NOMO-1 (cell line): ENCODE measurements around the gene IRF1.

Experiments
- DNase-seq, 2 experiments: peaks; one replicate each; lab custom pipeline; 2025; ENCODE audit not compliant: unreplicated experiment in 2 of 2; lab: John Stamatoyannopoulos, UW

Gene IRF1

DNA sequence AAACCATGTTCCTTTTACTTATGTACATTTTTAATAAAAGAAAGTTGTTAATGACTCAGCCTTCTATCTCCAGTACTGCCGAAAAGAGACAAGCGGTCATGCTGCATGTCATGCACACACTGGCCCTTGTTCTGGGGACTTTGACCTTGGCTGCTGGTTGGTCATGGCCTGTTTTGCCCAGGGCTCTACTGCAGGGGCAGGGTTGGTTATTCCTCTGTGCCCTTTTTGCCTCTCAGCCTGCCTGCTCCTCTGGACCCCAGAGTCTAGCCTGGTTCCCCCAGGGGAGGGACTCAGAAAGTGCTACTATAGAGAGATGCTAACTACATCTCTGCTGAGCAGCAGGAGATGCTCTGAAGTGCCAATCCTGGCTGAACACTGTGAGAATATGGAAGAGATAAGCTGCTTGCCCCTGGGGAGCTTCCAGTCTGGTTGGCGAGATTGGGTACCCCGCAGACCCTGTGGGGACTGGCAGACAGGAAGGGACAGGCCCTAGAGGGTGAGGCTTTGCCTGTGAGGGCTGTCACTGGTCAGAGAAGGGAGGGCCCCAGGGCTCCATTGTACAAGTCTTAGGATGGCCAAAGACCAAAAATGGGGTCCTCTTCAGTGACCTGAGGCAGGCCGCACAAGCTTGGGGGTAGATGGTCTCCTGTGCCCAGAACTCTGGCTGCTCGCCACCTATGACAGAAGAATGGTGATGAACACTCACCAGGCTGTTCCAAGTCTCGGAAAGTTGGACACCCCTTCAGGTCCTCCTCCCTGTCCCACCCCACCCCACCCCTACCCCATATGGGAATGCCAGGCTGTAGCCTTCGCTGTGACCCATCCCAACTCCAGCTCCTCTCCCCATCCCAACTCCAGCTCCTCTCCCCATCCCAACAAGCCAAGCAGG lies 14.3 kb downstream of the IRF1 start:
- DNase-seq: no peak

DNA sequence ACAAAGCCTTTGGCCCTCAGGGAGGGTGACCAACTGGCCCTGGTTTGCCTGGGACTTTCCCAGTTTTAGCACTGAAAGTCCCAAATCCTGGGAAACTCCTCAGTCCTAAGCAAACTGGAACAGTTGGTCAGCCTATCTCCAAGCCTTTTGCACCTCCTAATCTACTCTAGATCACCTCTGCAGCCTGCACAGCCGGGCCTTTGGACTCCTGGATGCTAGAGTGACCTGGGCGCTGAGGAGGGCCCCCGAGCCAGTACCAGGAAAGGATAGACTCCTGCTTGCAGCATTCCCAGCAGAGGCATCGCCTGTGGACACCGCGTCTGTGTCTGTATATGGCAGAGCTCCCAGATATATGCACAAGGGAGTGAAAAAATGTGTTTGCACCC lies 15.1 kb downstream of the IRF1 start:
- no peak for DNase-seq

DNA sequence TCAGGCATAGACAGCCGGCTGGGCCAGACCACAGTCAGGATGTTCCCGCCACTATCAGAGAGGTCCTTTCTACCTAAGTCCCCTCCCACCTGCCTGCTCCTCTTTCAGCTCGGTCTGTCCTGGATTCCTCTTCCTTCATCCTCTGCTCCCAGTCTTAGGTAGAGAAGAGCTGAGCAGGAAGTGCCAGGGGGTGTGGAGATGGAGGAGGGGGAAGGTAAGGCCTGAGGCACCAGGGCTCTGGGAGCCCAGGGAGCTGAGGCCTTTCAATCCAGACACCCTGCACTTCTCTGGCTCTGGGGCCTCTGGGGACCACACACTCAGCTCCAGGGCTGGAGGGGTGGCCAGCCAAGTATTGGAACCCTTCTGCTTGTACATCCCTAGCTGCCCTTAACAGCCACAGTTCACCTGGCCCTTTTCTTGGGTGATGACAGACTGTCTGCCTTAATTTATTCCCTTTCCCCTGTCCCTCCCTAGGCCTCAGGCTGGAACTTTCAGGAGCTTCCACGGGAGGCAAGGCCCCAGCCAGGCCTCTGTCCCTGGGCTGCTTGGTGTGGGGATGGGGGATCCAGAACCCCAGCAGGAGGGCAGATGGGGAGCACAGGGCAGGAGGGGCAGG lies 15.6 kb downstream of the IRF1 start:
- DNase-seq: no peak

DNA sequence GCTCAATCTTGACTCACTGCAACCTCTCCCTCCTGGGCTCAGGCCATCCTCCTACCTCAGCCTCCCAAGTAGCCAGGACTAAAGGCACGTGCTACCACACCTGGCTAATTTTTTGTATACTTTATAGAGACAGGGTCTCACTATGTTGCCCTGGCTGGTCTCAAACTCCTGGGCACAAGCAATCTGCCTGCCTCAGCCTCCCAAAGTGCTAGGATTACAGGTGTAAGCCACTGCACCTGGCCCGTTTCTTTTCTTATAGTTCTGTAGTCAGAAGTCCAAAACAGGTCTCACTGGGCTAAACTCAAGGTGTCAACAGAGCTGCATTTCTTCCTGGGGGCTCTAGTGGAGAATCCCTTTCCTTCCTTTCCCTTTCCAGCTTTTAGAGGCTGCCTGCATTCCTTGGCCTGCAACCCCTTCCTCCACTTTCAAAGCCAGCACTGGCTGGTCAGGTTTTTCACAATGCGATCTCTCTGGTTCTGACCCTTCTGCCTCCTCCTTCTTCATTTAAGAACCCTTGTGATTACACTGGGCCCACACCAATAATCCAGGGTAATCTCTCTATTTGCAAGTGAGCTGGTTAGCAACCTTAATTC lies 16.3 kb downstream of the IRF1 start:
- no peak for DNase-seq

DNA sequence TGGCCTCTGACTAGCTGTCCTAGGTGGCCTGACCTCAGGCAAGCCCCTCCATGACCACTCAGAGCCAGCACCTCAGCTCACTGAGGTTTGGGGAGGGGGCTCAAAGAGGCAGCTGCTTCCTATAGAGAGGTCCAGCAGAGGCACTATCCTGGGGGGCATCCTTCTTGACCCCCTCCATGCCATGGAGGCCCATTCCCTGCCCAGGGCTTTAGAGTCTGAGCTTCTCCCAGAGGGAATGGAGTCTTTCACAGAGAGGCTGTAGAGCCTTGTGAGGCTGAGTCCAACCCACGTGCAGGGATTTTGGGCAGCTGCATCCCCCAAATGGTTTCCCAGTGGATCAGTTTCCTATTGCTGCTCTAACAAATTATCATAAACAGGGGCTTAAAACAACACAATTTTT lies 16.9 kb downstream of the IRF1 start:
- no peak for DNase-seq

DNA sequence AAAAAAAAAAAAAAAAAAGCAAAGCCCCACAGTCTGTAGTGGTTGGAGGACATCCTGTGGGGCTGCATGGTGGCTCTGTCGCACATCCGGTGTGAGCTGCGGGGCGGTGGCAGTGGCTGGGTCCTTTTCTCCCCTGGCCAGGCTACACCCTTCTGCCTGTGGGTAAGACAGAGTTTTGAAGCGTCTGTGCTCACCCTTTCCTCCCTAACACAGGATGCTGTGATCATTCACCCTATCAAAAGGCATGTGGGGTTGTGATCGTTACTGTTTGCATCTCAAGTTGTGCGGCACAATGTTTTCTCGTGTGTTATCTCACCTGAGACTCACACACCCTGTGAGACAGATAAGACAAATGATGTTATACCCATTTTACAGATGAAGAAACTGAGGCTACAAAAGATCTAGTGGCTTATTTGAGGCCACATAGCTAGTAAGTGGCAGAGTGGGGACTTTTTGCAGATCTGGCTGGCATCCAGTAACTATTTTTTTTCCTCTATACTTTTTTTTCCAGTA lies 17.5 kb downstream of the IRF1 start:
- DNase-seq: no peak

DNA sequence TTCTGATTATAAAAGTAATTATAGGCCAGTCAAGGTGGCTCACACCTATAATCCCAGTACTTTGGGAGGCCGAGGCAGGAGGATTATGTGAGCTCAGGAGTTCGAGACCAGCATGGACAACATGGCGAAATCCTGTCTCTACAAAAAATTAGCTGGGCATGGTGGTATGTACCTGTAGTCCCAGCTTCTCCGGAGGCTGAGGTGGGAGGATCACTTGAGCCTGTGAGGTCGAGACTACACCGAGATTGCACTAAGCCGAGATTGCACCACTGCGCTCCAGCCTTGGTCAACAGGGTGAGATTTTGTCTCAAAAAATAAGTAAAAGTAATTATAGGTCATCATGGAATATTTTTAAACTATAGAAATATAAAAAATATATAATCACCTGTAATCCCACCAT lies 18.1 kb downstream of the IRF1 start:
- DNase-seq: no peak

DNA sequence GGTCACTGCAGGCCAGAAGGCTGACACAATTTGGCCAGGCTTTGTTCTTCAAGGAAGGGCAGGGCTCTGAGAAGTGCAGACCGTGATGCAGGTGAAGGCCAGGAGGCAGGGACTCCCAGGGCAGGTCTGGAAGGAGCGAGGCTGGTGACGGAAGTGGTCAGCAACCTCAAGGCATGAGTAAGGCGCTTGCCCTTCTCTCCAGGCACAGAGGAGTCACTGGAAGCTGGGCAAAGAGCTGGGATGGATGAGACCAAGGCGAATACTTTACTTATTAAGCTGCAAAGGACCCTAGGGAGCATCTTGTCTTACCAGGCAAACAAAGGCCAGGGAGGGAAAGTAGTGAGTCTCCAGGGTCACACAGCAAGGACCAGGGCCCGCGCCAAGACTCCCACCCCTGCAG lies 18.6 kb downstream of the IRF1 start:
- no peak for DNase-seq

DNA sequence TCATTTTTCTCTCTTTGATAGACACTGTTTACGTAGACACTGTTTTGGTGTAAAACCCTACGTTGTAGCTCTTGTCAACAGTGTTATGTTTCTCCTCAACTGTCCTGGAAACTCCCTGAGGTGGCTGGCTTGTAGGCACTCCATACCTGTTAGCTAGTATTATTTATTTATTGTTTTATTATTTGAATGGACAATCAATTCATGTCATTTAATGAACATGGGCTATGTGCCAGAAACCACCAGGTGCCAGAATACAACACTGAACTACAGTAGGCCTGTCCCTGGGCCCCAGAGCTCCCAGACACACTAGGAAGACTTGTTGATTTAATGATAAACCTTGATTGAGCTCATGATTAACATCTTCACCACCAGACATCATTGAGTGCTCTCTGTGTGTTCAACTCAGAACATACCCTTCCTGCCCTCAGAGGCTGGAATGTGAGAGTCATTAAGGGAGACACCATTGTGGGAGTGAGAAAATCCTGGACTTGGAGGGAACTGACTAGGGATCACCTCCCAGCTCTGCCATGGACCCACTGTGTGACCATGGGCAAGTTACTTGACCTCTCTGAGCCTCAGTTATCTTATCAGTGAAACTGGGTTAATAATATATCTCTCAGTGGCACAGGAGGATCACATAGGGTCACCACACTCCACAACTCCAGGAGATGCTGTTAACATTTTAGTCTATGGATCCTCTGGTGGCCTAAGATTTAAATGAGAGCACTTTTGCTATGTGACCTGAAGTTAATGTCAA lies 19.2 kb downstream of the IRF1 start:
- DNase-seq: no peak

DNA sequence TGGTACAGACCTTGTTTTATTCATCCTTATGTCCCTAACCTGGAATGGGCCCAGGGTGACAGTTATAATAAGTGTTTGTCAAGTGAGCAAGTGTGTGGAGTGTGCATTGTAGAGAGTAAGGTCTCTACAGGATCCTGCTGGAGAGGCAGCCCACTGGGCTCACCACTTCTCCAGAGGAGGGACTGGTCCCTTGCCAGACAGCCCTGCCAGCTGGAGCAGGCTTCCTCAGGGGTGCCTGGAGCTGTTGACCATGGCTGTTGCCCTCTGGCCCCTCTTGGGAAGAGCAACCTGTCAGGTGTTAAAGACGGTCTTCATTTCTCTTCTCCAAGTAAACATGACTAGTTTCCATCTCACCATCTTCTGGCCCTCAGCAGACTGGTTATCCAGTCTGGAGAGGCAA lies 20.0 kb downstream of the IRF1 start:
- no peak for DNase-seq

DNA sequence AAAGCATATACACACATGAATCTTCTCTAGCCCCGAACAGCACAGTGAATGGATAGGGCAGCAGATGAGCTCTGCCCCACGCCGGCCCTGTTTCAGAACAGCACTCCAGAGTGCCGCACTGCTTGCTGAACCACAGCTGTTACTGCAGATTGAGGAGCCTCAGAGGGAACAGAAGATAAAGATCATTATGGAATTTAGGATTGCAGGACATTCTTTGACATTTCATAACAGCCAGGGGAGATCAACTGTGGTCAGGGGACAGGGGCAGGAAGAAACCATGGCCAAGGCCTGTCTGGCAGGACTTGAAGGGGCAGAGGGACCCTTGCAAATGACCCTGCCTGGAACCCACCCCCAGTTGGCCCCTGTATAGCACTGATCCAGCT lies 20.6 kb downstream of the IRF1 start:
- DNase-seq: no peak

DNA sequence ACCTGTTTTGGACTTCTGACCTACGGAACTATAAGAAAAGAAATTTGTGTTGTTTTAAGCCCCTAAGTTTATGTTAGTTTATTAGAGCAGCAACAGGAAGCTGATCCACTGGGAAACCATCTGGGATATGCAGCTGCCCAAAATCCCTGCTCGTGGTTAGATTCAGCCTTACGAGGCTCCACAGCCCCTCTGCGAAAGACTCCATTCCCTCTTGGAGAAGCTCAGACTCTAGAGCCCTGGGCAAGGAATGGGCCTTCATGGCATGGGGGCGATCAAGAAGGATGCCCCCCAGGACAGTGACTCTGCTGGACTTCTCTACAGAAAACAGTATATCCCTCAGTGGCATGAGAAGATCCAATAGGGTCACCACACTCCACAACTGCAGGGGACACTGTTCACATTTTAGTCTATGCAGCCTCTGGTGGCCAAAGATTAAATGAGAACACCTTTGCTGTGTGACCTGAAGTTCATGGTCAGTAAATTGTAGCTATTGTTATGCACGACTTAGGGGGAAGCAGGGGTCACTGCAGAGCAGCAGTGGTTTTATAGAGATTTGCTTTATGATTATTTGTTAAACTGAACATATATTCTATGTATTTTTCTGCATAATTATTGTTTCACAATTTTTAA lies 21.1 kb downstream of the IRF1 start:
- DNase-seq: no peak

DNA sequence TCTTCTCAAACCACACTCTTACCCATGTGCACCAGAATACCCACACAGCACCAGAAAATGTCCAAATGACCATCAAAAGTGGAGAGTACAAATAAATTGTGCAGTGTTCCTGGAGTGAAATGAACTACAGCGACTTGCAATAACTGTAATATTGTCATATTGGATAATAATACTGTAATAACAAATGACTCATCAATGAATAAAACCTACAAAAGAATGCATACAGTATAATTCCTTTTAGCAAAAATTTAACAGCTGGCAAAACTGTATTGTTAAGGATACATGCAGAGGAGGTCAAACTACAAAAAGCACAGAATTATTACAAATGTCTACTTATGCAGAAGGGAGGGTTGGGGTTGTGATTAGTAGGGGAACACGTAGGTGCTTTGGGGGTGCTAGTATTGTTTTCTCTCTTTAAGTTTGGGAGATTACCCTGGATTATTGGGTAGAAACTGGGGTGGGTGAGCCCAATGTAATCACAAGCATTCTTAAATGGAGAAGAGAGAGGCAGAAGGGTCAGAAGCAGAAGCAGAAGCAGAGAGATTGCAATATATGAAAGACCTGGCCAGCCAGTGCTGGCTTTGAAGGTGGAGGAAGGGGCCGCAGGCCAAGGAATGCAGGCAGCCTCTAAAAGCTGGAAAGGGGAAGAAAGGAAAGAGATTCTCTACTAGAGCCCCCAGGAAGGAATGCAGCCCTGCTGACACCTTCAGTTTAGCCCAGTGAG lies 21.8 kb downstream of the IRF1 start:
- no peak for DNase-seq

DNA sequence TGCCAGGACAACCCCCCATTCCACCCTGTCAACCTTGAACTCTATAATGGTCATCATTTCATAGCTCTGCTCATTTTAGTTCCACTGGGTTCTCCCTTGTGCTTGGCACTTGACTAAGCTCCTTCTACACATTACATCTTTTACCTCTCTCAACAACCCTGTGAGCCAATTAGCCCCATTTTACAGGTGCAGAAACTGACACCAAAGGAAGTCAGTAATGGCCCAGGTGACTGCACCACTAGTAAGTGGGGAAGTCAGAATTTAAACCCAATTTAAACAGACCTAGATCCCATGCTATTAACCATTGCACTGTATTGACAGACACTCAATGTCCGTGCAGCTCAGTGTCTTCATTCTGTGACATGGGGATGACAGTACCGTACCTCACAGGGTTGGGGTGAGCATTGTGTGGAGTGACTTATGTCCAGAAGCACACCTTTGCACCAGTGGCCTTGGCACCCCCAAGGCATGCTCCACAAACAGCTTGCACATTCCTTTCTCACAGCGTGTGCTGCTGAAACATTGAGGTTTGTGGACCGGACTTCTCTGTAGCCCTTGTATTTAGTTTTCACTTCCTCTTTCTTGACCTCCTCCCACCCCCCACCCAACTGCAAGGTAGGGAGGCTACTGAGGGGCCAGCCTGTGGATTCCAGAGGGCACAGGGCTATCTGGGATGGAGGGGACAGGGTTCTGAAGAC lies 23.1 kb downstream of the IRF1 start:
- peak; percentile 57 to 72 for DNase-seq

DNA sequence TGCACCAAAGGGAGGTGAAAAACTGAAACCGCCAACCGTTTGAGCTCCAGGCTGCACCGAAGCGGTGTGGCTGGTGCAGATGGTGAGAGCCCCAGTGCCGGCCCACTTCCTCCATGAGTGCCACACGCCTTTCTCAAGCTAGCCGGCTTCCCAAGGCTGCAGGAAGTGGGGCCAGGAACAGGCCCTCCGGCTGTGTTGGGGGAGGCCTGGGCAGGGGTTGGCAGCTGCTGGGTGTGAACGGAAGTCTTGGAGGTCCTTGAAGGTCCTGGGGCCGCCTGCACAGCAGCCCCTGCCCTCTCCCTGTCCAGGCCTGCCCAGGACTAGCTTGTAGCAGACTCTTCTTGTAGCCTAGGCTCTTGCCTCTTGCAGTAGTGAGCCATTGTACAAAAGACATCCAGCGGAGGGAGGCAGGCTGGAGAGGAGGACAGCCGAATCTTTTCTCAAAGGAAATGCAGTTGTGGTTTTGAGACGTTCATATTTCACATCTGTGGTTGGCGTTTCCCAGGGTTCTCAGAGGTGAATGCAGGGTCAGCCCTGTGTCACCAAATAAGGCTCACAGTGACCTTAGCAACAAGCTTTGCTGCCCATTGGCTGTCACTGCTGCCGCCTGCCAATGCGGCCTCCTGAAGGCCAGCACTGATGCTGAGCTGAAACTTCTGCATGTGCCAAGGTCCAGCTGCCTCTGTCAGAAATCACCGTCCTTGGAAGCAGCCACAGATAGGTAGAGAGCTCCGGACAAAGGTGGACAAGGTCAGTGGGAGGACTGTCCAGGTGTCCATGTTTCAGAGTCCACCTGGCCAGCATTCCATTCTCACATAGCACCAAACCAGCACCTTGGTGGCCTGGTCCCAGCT lies 23.9 kb downstream of the IRF1 start:
- DNase-seq: peak; percentile 96

DNA sequence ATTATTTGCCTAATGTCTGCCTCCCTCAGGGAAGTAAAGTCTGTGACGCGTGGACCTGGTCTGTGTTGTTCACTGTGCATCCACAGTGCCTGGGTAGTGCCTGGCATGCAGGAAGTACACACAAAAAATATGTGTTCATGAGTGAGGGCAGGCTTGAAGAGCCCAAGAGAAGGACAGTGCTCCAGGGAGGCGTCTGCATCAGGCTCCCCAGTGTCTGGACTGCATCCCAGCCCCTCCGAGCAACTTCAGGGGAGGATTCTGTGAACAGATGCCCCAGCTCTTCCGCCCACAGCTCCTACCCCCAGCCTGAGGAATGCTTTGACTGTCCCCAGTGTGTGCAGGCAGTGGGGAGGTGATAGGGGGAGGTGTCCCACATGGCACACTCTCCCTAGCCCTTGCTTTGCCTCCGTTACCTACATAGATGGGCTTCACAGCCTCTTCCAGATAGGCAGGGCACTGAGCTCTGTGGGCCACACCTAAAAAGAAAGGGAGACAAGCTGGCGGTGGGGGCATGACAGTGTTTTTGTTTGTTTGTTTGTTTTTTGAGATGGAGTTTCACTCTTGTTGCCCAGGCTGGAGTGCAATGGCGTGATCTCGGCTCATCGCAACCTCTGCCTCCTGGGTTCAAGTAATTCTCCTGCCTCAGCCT lies 25.4 kb downstream of the IRF1 start:
- DNase-seq: no peak

DNA sequence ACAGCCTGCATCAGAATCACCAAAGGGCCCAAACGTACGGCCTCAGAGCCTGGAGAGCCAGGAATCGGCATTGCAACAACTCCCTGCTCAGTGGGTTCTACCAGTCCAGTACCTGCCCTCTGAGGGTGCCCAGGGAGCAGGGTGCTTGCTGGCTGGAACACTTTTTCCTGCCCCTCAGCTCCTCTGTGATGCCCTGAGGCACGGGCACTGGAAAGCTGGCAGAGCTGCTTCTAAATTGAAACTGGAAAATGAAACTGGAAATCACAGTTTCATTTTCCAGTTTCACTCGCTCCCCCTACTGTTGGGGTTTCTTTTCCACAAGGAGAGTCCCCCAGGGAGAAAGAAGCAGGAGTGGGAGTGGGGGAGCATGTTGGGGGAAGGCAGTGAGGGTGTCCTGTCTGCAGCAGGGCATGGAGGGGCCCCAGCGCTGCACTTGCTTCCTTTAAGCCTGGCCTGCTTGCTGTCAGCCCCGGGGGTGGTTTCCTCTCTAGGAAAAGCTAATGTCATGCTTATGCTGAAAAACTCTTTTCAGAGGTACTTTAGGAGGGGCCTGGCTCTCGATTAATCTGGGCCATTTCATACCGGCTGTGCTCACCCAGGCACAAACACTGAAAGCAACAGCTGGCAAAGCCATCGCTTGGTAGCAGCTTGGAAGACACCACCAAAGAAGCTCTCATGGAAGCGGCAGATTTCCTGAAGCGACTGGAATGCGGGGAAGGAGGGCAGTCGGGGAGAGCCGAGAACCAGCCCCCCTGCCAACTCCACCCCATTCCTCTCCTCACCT lies 26.2 kb downstream of the IRF1 start:
- no peak for DNase-seq
